GM23338 (cell line): ENCODE results near the gene SLC6A11.

Experiments
- CREB1 ChIP-seq: fragments of 250-450 bp; sonication (Bioruptor Pico); IDR thresholded peaks from 2 replicates; pipeline ENCODE4 v1.5.0; 2020; ENCODE audit warnings: low read depth, mild to moderate bottlenecking, moderate library complexity
- CTCF ChIP-seq, 2 experiments: fragments of 200-600 bp in 1 of 2; sonication (generic) in 1 of 2; conservative IDR thresholded peaks; 2 replicates each; pipeline versions ENCODE4 v1.5.1 to v1.6.1; 2016 to 2017; ENCODE audit warnings: antibody characterized with exemption in 2 of 2, low read depth in 2 of 2, mild to moderate bottlenecking in 2 of 2, moderate library complexity in 1 of 2
- ETS1 ChIP-seq: IDR thresholded peaks from 2 replicates; pipeline ENCODE4 v1.6.1; 2016; ENCODE audit warnings: antibody characterized with exemption
- EZH2 ChIP-seq: fragments of 200-600 bp; sonication (generic); IDR thresholded peaks from one replicate; pipeline ENCODE4 v1.8.0; 2017; ENCODE audit warnings: antibody characterized with exemption, mild to moderate bottlenecking, low read depth; ENCODE audit not compliant: unreplicated experiment
- EZH2phosphoT487 ChIP-seq: fragments of 200-600 bp; sonication (generic); IDR thresholded peaks from one replicate; pipeline ENCODE4 v1.8.1; 2018; ENCODE audit warnings: antibody characterized with exemption; ENCODE audit not compliant: unreplicated experiment
- POLR2AphosphoS5 ChIP-seq: IDR thresholded peaks from 2 replicates; pipeline ENCODE4 v1.6.1; 2016; ENCODE audit warnings: antibody characterized with exemption, low read depth
- STAT1 ChIP-seq: IDR thresholded peaks from one replicate; pipeline ENCODE4 v1.6.1; 2016; ENCODE audit warnings: antibody characterized with exemption; ENCODE audit not compliant: unreplicated experiment

- TF ChIP-seq CTCF (conservative IDR thresholded peaks at IDR 0.05; ENCODE audit: low read depth in 2 of 2), result no peak
- TF ChIP-seq POLR2AphosphoS5, result no peak
- no peak for TF ChIP-seq EZH2
- TF ChIP-seq ETS1, result no peak
- TF ChIP-seq CREB1 (CRISPR knock-in tag), result no peak
- no peak for TF ChIP-seq STAT1
- TF ChIP-seq EZH2phosphoT487, result no peak
These were observed 111.5 kb downstream of the SLC6A11 start for GRCh38 chr3:10927551-10927950.
